ENCODE results near the gene FAM117B.

GRCh38 chr2:202635428-202636212 is 851 bp downstream of the FAM117B start:
- TF ChIP-seq EZH2 (IDR thresholded peaks at IDR 0.05; ENCODE audit: low read length): no peak
- TF ChIP-seq CTCF (optimal IDR thresholded peaks at IDR 0.05 in 1 of 3, IDR thresholded peaks at IDR 0.05 in 1 of 3, conservative IDR thresholded peaks at IDR 0.05 in 1 of 3; ENCODE audit: extremely low read depth in 1 of 3, insufficient read depth in 2 of 3, low read length in 3 of 3): no peak
